ENCODE measurements around the gene ATF7. TPM values are rescaled to one million over a fixed set of nuclear protein-coding genes. Genes with fewer than 3 reads are reported as not detected.
A peak's percentile ranks its signal among the peaks of the same experiment; 100 is the strongest.

The ATF7 gene
- total and polyA plus RNA-seq, 9 of the 15 experiments (the other 6 are each of a cell fraction or from before 2014, with no cell fraction given) = 10.6 to 30.4 (median 20.7) TPM

DNA sequence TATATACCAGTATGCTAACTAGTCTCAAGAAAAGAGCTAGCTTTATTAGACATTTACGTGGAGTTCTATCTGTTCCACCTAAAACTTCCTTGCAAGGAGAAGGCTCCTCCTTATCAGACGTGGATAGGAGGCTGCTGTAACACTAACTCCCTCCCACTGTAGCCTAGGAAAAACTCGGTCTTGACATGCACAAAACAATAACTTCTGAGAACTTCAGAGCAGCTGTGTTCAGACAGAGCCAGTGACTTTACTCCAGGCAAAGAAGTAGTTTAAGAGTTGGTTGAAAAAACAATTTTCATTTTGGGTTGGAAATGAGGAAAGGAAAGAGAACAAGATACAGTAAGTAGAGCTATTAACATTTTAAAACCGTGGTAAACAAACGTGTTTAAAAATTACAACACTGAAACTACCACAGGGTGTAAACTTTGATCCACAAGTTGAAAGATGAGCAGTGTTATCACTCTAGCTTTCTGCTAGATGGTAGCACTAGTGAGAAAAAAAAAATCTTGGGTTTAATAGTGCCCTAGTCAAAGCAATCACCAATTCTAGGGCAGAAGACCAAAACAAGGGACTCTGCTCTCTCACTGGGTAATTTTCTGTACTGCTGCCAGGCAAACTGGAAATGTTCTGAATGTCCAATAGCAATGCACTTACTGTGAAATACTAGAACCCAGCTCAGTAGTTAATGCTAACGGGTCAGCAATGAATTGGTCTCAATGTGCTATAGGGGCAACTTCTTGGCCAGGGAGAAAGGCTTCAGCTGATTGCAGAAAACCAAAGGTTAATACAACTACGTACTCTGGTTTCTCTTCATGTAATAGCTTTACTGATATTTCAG, 2.4 kb downstream of the ATF7 start (continued):
- TF ChIP-seq ZNF197 (CRISPR knock-in tag; IDR thresholded peaks at IDR 0.05; ENCODE audit: low read depth) (0 out of 2 replicates have a peak, but pooled peaks have one; percentile 40), ZFX (CRISPR knock-in tag; IDR thresholded peaks at IDR 0.05) (no peak), RBBP5 (IDR thresholded peaks at IDR 0.05; ENCODE audit: borderline replicate concordance, insufficient read depth, low read length, poor library complexity, severe bottlenecking) (peak; percentile 30), MEF2A (IDR thresholded peaks at IDR 0.05; ENCODE audit: control insufficient read depth, low read depth, low read length) (no peak), MAFK (IDR thresholded peaks at IDR 0.05; ENCODE audit: low read length) (0 out of 2 replicates have a peak, but pooled peaks have one; percentile 16), HDGF (IDR thresholded peaks at IDR 0.05) (0 out of 2 replicates have a peak, but pooled peaks have one; percentile 52), PCBP1 (IDR thresholded peaks at IDR 0.05; ENCODE audit: low read depth, low read length, poor library complexity, severe bottlenecking) (no peak), ILK (tag; IDR thresholded peaks at IDR 0.05; ENCODE audit: borderline replicate concordance, low read depth) (no peak), ATF1 (CRISPR knock-in tag; IDR thresholded peaks at IDR 0.05) (no peak), ATF1 (tag; IDR thresholded peaks at IDR 0.05) (peak; percentile 29; the same call in 1 of the 2 replicates), ZNF436 (CRISPR knock-in tag; IDR thresholded peaks at IDR 0.05) (peak; percentile 42; the same call in 1 of the 2 replicates), DPF2 (IDR thresholded peaks at IDR 0.05) (0 out of 2 replicates have a peak, but pooled peaks have one; percentile 17), CTBP1 (IDR thresholded peaks at IDR 0.05; ENCODE audit: borderline replicate concordance) (no peak), BRD9 (IDR thresholded peaks at IDR 0.05; ENCODE audit: low read depth, partially characterized antibody) (peak; percentile 17), HDAC1 (IDR thresholded peaks at IDR 0.05) (0 out of 4 replicates have a peak, but pooled peaks of 1 of the 2 experiments have one; percentile 22), SMARCA4 (IDR thresholded peaks at IDR 0.05) (peak; percentile 35; the same call in 1 of the 2 replicates), SMARCB1 (IDR thresholded peaks at IDR 0.05; ENCODE audit: insufficient read length, low read depth) (no peak), KLF6 (CRISPR knock-in tag; IDR thresholded peaks at IDR 0.05; ENCODE audit: borderline replicate concordance) (no peak), KDM5B (IDR thresholded peaks at IDR 0.05; ENCODE audit: insufficient replicate concordance, low read depth, low read length) (peak; percentile 18), ZNF212 (CRISPR knock-in tag; IDR thresholded peaks at IDR 0.05) (no peak), POLR3G (IDR thresholded peaks at IDR 0.05; ENCODE audit: extremely low read depth, insufficient read length, insufficient replicate concordance) (no peak)
- TF ChIP-seq, protein P1, sequence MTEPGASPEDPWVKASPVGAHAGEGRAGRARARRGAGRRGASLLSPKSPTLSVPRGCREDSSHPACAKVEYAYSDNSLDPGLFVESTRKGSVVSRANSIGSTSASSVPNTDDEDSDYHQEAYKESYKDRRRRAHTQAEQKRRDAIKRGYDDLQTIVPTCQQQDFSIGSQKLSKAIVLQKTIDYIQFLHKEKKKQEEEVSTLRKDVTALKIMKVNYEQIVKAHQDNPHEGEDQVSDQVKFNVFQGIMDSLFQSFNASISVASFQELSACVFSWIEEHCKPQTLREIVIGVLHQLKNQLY (CRISPR knock-in tag; conservative IDR thresholded peaks at IDR 0.05) = no peak
- TF ChIP-seq, protein P2, sequence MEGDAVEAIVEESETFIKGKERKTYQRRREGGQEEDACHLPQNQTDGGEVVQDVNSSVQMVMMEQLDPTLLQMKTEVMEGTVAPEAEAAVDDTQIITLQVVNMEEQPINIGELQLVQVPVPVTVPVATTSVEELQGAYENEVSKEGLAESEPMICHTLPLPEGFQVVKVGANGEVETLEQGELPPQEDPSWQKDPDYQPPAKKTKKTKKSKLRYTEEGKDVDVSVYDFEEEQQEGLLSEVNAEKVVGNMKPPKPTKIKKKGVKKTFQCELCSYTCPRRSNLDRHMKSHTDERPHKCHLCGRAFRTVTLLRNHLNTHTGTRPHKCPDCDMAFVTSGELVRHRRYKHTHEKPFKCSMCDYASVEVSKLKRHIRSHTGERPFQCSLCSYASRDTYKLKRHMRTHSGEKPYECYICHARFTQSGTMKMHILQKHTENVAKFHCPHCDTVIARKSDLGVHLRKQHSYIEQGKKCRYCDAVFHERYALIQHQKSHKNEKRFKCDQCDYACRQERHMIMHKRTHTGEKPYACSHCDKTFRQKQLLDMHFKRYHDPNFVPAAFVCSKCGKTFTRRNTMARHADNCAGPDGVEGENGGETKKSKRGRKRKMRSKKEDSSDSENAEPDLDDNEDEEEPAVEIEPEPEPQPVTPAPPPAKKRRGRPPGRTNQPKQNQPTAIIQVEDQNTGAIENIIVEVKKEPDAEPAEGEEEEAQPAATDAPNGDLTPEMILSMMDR (IDR thresholded peaks at IDR 0.05 in 2 of 3, conservative IDR thresholded peaks at IDR 0.05 in 1 of 3; ENCODE audit: insufficient read depth in 2 of 3, low read depth in 1 of 3, low read length in 3 of 3) = 0 out of 6 replicates have a peak, but pooled peaks of 1 of the 3 experiments have one; percentile 1
- TF ChIP-seq, protein P3, sequence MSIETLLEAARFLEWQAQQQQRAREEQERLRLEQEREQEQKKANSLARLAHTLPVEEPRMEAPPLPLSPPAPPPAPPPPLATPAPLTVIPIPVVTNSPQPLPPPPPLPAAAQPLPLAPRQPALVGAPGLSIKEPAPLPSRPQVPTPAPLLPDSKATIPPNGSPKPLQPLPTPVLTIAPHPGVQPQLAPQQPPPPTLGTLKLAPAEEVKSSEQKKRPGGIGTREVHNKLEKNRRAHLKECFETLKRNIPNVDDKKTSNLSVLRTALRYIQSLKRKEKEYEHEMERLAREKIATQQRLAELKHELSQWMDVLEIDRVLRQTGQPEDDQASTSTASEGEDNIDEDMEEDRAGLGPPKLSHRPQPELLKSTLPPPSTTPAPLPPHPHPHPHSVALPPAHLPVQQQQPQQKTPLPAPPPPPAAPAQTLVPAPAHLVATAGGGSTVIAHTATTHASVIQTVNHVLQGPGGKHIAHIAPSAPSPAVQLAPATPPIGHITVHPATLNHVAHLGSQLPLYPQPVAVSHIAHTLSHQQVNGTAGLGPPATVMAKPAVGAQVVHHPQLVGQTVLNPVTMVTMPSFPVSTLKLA (conservative IDR thresholded peaks at IDR 0.05) = peak in 1 of 2 experiments; percentile 0; a peak in 1 of 4 replicates

Measured in K562 (cell line).